Measurements from ENCODE around the gene RPL29.

The RPL29 gene

DNA sequence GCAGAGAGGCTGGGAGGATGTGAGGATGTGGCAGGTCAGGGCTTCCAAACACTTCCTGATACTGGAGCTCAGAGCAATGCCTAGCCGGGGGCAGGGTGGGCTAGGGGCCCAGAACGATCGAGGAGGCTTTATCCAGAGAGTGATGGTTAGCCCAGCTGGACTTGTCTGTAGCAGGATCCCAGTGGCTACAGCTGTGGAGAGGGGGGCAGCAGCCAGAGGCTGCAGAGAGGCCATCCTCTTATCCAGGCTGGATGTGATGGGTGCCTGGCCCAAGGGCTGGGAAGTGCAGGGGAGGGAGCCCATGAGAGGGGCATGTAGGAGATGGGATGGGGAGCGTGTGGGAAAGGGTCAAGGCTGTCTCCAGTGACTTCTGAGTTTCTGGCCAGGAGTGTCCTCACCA, 48.9 kb downstream of the RPL29 start:
- DNase-seq (ENCODE audit: low read depth in 2 of 2): no peak

- DNase-seq (ENCODE audit: low read depth in 2 of 2): no peak
These were observed 49.6 kb downstream of the RPL29 start for GRCh38 chr3:51945926-51946705.

- no peak for DNase-seq (ENCODE audit: low read depth in 2 of 2)
These were observed 50.5 kb downstream of the RPL29 start for GRCh38 chr3:51945031-51945840.

DNA sequence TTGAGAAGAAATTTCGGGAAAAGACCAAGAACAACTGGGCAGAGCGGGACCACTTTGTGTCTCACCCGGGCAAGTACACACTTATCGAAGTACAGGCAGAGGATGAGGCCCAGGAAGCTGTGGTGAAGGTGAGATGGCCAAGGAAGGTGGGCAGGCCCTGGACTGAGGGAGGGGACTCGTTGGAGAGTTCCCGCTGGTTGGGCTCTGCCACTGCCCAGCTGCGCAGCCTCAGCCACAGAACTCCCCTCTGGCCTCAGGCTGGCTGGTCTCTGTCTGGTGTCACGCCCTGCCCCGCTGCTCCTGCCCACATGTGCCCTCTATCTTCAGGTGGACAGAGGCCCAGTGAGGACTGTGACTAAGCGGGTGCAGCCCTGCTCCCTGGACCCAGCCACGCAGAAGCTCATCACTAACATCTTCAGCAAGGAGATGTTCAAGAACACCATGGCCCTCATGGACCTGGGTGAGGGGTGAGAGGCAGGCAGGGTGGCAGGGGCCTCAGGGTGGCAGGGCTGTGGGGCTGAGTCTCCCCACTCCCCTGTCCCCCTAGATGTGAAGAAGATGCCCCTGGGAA, 51.2 kb downstream of the RPL29 start:
- DNase-seq (ENCODE audit: low read depth in 2 of 2): no peak

Measured in stimulated activated CD8-positive, alpha-beta memory T cell treated with anti-CD3 and anti-CD28 coated beads, Interleukin-15, amount 100 ng/mL, for 4 hours (primary cell).